Mucosa of rectum (tissue), 2 donors: Measurements from ENCODE around the gene MIER3.

ENCODE experiments used
- H3K27ac ChIP-seq, 2 donors: one replicate each; pipeline ENCODE4 v1.7.0; 2013; ENCODE audit warnings: inconsistent platforms in 2 of 2, low read depth in 2 of 2, low read length in 2 of 2
- H3K27me3 ChIP-seq, 2 donors: one replicate each; pipeline ENCODE4 v1.7.0; 2013; ENCODE audit warnings: low read length in 2 of 2; ENCODE audit not compliant: control insufficient read depth in 2 of 2, insufficient read depth in 2 of 2
- H3K36me3 ChIP-seq, 2 donors: one replicate each; pipeline ENCODE4 v1.7.0; 2013; ENCODE audit warnings: low read length in 2 of 2; ENCODE audit not compliant: control insufficient read depth in 2 of 2, insufficient read depth in 2 of 2
- H3K4me1 ChIP-seq, 2 donors: one replicate each; pipeline ENCODE4 v1.7.0; 2013; ENCODE audit warnings: low read length in 2 of 2, mild to moderate bottlenecking in 1 of 2; ENCODE audit not compliant: control insufficient read depth in 2 of 2, insufficient read depth in 2 of 2
- H3K4me3 ChIP-seq, 2 donors: one replicate each; pipeline ENCODE4 v1.7.0; 2013; ENCODE audit warnings: low read length in 2 of 2
- H3K9ac ChIP-seq, 2 donors: one replicate each; pipeline ENCODE4 v1.7.0; 2013; ENCODE audit warnings: low read length in 2 of 2, low read depth in 1 of 2, mild to moderate bottlenecking in 1 of 2
- H3K9me3 ChIP-seq, 2 donors: one replicate each; pipeline ENCODE4 v1.7.0; 2013; ENCODE audit warnings: low read length in 2 of 2; ENCODE audit not compliant: control insufficient read depth in 2 of 2
- donor health status: healthy.
- donor health status: Normal muscosa, but diverticular disease.

The MIER3 gene

GRCh38 chr5:56909294-56910209 lies 42.4 kb downstream of the MIER3 start, which contains the start of gene SETD9:
Gene SETD9 (plus strand): TSS chr5:56909596. CDS start chr5:56909646, 50 bp downstream.
- Histone ChIP-seq H3K36me3 (no peaks in the 10 kb centered on the region), H3K27ac (peak within 1 kb of the TSS; percentile 98 to 99), H3K4me3 (peak within 1 kb of the TSS; percentile 75 to 94), H3K4me1 (peaks cover 6 to 11% of the 10 kb centered on the region in 2 donors), H3K27me3 (no peaks in the 10 kb centered on the region), H3K9ac (peak within 1 kb of the TSS; percentile 93), H3K9me3 (no peaks in the 10 kb centered on the region)

- Histone ChIP-seq H3K36me3 (no peaks in the 10 kb centered on the region), H3K27ac (peak overlapping the region; percentile 98 to 99), H3K9me3 (no peaks in the 10 kb centered on the region), H3K27me3 (no peaks in the 10 kb centered on the region), H3K9ac (peak overlapping the region; percentile 90 to 93), H3K4me1 (peaks cover 6 to 11% of the 10 kb centered on the region in 2 donors), H3K4me3 (peak overlapping the region; percentile 75 to 83)
These were observed 43.0 kb downstream of the MIER3 start for GRCh38 chr5:56908942-56909293.

- H3K4me3 ChIP-seq = no peak overlapping the region
- H3K9me3 ChIP-seq = no peaks in the 10 kb centered on the region
- H3K36me3 ChIP-seq = no peaks in the 10 kb centered on the region
- no peaks in the 10 kb centered on the region for H3K4me1 ChIP-seq
- H3K9ac ChIP-seq = no peak overlapping the region
- no peak overlapping the region for H3K27ac ChIP-seq
- no peaks in the 10 kb centered on the region for H3K27me3 ChIP-seq
These were observed 50.9 kb downstream of the MIER3 start for GRCh38 chr5:56900858-56901578.

- Histone ChIP-seq H3K27ac (no peak overlapping the region), H3K4me1 (no peaks in the 10 kb centered on the region), H3K4me3 (no peak overlapping the region), H3K9me3 (no peaks in the 10 kb centered on the region), H3K9ac (no peak overlapping the region), H3K27me3 (no peaks in the 10 kb centered on the region), H3K36me3 (no peaks in the 10 kb centered on the region)
These were observed 51.5 kb downstream of the MIER3 start for GRCh38 chr5:56900395-56900794.

- no peak overlapping the region for H3K9ac ChIP-seq
- no peak overlapping the region for H3K4me3 ChIP-seq
- no peaks in the 10 kb centered on the region for H3K9me3 ChIP-seq
- no peaks in the 10 kb centered on the region for H3K4me1 ChIP-seq
- no peaks in the 10 kb centered on the region for H3K27me3 ChIP-seq
- H3K36me3 ChIP-seq = peaks cover 12 to 16% of the 10 kb centered on the region in 2 donors
- H3K27ac ChIP-seq = no peak overlapping the region
These were observed 53.7 kb downstream of the MIER3 start for GRCh38 chr5:56898213-56898612.

GRCh38 chr5:56896763-56897162 lies 55.2 kb downstream of the MIER3 start:
- Histone ChIP-seq H3K27me3 (no peaks in the 10 kb centered on the region), H3K9ac (no peak overlapping the region), H3K27ac (no peak overlapping the region), H3K4me3 (no peak overlapping the region), H3K36me3 (peaks cover 13 to 16% of the 10 kb centered on the region in 2 donors), H3K4me1 (no peaks in the 10 kb centered on the region), H3K9me3 (no peaks in the 10 kb centered on the region)

GRCh38 chr5:56893251-56893951 lies 58.5 kb downstream of the MIER3 start:
- Histone ChIP-seq H3K27ac (no peak overlapping the region), H3K27me3 (no peaks in the 10 kb centered on the region), H3K4me3 (no peak overlapping the region), H3K36me3 (peaks cover 25 to 26% of the 10 kb centered on the region in 2 donors), H3K9ac (no peak overlapping the region), H3K4me1 (no peaks in the 10 kb centered on the region), H3K9me3 (no peaks in the 10 kb centered on the region)

GRCh38 chr5:56881571-56881970 lies 70.4 kb downstream of the MIER3 start:
- Histone ChIP-seq H3K9me3 (no peaks in the 10 kb centered on the region), H3K27me3 (no peaks in the 10 kb centered on the region), H3K4me1 (no peaks in the 10 kb centered on the region), H3K4me3 (no peak overlapping the region), H3K36me3 (peaks cover 59 to 75% of the 10 kb centered on the region in 2 donors), H3K9ac (no peak overlapping the region), H3K27ac (no peak overlapping the region)

- Histone ChIP-seq H3K36me3 (peaks cover 51 to 72% of the 10 kb centered on the region in 2 donors), H3K4me3 (no peak overlapping the region), H3K9me3 (no peaks in the 10 kb centered on the region), H3K4me1 (no peaks in the 10 kb centered on the region), H3K27ac (no peak overlapping the region), H3K9ac (no peak overlapping the region), H3K27me3 (no peaks in the 10 kb centered on the region)
These were observed 75.6 kb downstream of the MIER3 start for GRCh38 chr5:56876327-56876726.

GRCh38 chr5:56873056-56873455 lies 78.9 kb downstream of the MIER3 start:
- no peak overlapping the region for H3K4me3 ChIP-seq
- no peaks in the 10 kb centered on the region for H3K9me3 ChIP-seq
- peaks cover 46 to 65% of the 10 kb centered on the region in 2 donors for H3K36me3 ChIP-seq
- H3K9ac ChIP-seq = no peak overlapping the region
- no peaks in the 10 kb centered on the region for H3K4me1 ChIP-seq
- H3K27ac ChIP-seq = no peak overlapping the region
- H3K27me3 ChIP-seq = no peaks in the 10 kb centered on the region
